K562 (cell line): Measurements from ENCODE around the gene IFT27. TPM values are rescaled to one million over a fixed set of nuclear protein-coding genes. Genes with fewer than 3 reads are reported as not detected.

Experiments
- ATAC-seq: fragments of 200-7000 bp; cut with Tn5 transposase; 3 replicates; pipeline ENCODE4 v1.9.1; 2020; ENCODE audit warnings: moderate library complexity
- BruUV-seq: library from RNA; stranded (reverse); fragments of 400-500 nt; replicated peaks from 2 replicates; lab custom pipeline; 2021; lab: Mats Ljungman, UMichigan
- CTCF ChIA-PET: fragments of 300-600 bp; formaldehyde crosslinking; extraction: SDS; loops from one replicate; lab custom pipeline; 2021; ENCODE audit warnings: low intra/inter-chr PET ratio; lab: Yijun Ruan, JAX
- POLR2A ChIA-PET: fragments of 300-600, 350-650 bp; sonication (Branson Sonifier 250); formaldehyde crosslinking; extraction: SDS; loops from one replicate; lab custom pipeline; 2021; ENCODE audit warnings: antibody characterized with exemption, inconsistent platforms; lab: Yijun Ruan, JAX
- DNase-seq, 4 experiments: peaks; one replicate each; pipeline versions ENCODE4 v3.0.0 to v3.0.0-alpha.2; 2011 to 2018; ENCODE audit warnings: low spot score in 3 of 4, mixed read lengths in 3 of 4; ENCODE audit errors: extremely low read depth in 1 of 4
- FAIRE-seq: peaks from 2 replicates; lab custom pipeline; 2011; peaks lifted over from hg19 to GRCh38; lab: Jason Lieb, UNC
- H2AFZ ChIP-seq: 2 replicates; pipeline ENCODE4 v1.6.0; 2011; ENCODE audit warnings: low read depth, low read length, control low read depth, inconsistent platforms
- H3K27ac ChIP-seq: fragments of 200-600 bp; 3 replicates; pipeline ENCODE4 v1.8.0; 2011; ENCODE audit warnings: low read depth, mild to moderate bottlenecking, control low read depth, inconsistent platforms, low read length, moderate library complexity, mixed read lengths; ENCODE audit errors: extremely low read depth
- H3K27me3 ChIP-seq, 2 experiments: fragments of 300-600 bp in 1 of 2; 2 replicates in 1 of 2; 3 replicates in 1 of 2; pipeline versions ENCODE4 v1.6.0 to v1.8.0; 2011; ENCODE audit warnings: inconsistent platforms in 2 of 2, low read length in 2 of 2, mild to moderate bottlenecking in 1 of 2, mixed read lengths in 1 of 2, moderate library complexity in 1 of 2; ENCODE audit not compliant: control insufficient read depth in 2 of 2, insufficient read depth in 2 of 2
- H3K36me3 ChIP-seq: fragments of 300-600 bp; 3 replicates; pipeline ENCODE4 v1.8.0; 2011; ENCODE audit warnings: mild to moderate bottlenecking, low read length, inconsistent platforms; ENCODE audit not compliant: control insufficient read depth, insufficient read depth
- H3K4me1 ChIP-seq, 2 experiments: fragments of 200-600 bp in 1 of 2; replicated peaks in 1 of 2; 2 replicates in 1 of 2; 3 replicates in 1 of 2; pipeline versions ENCODE4 v1.5.1 to v1.8.0; 2011; ENCODE audit warnings: inconsistent platforms in 2 of 2, low read length in 2 of 2, mild to moderate bottlenecking in 1 of 2, mixed read lengths in 1 of 2, moderate library complexity in 1 of 2; ENCODE audit not compliant: control insufficient read depth in 2 of 2, insufficient read depth in 2 of 2
- H3K4me2 ChIP-seq: 2 replicates; pipeline ENCODE4 v1.6.1; 2011; ENCODE audit warnings: low read length, control low read depth, inconsistent platforms, mixed read lengths; ENCODE audit not compliant: insufficient read depth
- H3K4me3 ChIP-seq: fragments of 200-600 bp; sonication (generic), shearing (Covaris generic); 2 replicates; pipeline ENCODE4 v1.5.1; 2016; ENCODE audit warnings: control low read depth, inconsistent platforms
- H3K79me2 ChIP-seq: fragments of 200-600 bp; 3 replicates; pipeline ENCODE4 v1.8.0; 2011; ENCODE audit warnings: low read length, inconsistent platforms; ENCODE audit not compliant: control insufficient read depth, insufficient read depth
- H3K9ac ChIP-seq, 2 experiments: 2 replicates each; pipeline versions ENCODE4 v1.6.0 to v1.6.1; 2011; ENCODE audit warnings: low read depth in 2 of 2, low read length in 2 of 2, control low read depth in 1 of 2, inconsistent platforms in 1 of 2, mild to moderate bottlenecking in 1 of 2, mixed read lengths in 1 of 2; ENCODE audit not compliant: insufficient read depth in 1 of 2
- H3K9me1 ChIP-seq: one replicate; pipeline ENCODE4 v1.6.0; 2011; ENCODE audit warnings: inconsistent platforms, mild to moderate bottlenecking, low read length, moderate library complexity; ENCODE audit not compliant: control insufficient read depth, insufficient read depth
- H3K9me3 ChIP-seq: replicated peaks from 2 replicates; pipeline ENCODE4 v1.5.1; 2011; ENCODE audit warnings: low read depth, low read length, inconsistent platforms; ENCODE audit not compliant: control insufficient read depth, insufficient read depth
- H4K20me1 ChIP-seq: replicated peaks from 2 replicates; pipeline ENCODE4 v1.6.1; 2011; ENCODE audit warnings: low read length, inconsistent platforms, mixed read lengths; ENCODE audit not compliant: control insufficient read depth, insufficient read depth
- ATF1 ChIP-seq, 2 experiments: fragments of 450-650 bp in 1 of 2; IDR thresholded peaks; 2 replicates each; pipeline ENCODE4 v1.6.1; 2016; ENCODE audit warnings: missing compliant biosample characterization in 1 of 2, missing genetic modification characterization in 1 of 2
- BRD9 ChIP-seq: fragments of 450-650 bp; IDR thresholded peaks from 2 replicates; pipeline ENCODE4 v1.6.1; 2018; ENCODE audit warnings: low read depth; ENCODE audit not compliant: partially characterized antibody
- HDGF ChIP-seq: fragments of 450-650 bp; IDR thresholded peaks from 2 replicates; pipeline ENCODE4 v1.6.1; 2016
- IRF9 ChIP-seq: fragments of 450-650 bp; IDR thresholded peaks from 2 replicates; pipeline ENCODE4 v1.6.1; 2016; ENCODE audit warnings: missing biosample characterization, missing genetic modification characterization
- MLX ChIP-seq, 2 experiments: fragments of 450-650 bp in 1 of 2; sonication (generic) in 1 of 2; formaldehyde crosslinking; conservative IDR thresholded peaks; 2 replicates each; pipeline versions ENCODE4 v1.4.0 to v1.8.1; 2020 to 2022; ENCODE audit warnings: mild to moderate bottlenecking in 1 of 2, missing genetic modification reagents in 1 of 2
- SREBF1 ChIP-seq: fragments of 150-350 bp; IDR thresholded peaks from 2 replicates; pipeline ENCODE4 v1.6.1; 2014; ENCODE audit warnings: antibody characterized with exemption, low read depth, low read length, borderline replicate concordance
- TFAP4 ChIP-seq: sonication (generic); formaldehyde crosslinking; IDR thresholded peaks from 2 replicates; pipeline ENCODE4 v1.8.0; 2022; ENCODE audit warnings: missing genetic modification reagents, mild to moderate bottlenecking, moderate library complexity, borderline replicate concordance
- XRCC4 ChIP-seq: IDR thresholded peaks from one replicate; pipeline ENCODE4 v1.6.1; 2011; ENCODE audit not compliant: insufficient read depth, insufficient read length; ENCODE audit errors: extremely low read depth
- ZBTB12 ChIP-seq: fragments of 250-450 bp; sonication (Bioruptor Pico); IDR thresholded peaks from 2 replicates; pipeline ENCODE4 v1.4.0; 2020
- ZFX ChIP-seq: sonication (generic); formaldehyde crosslinking; IDR thresholded peaks from 2 replicates; pipeline ENCODE4 v1.8.0; 2022; ENCODE audit warnings: mild to moderate bottlenecking, missing genetic modification reagents, moderate library complexity
- ZNF41 ChIP-seq: fragments of 250-450 bp; sonication (Bioruptor Pico); conservative IDR thresholded peaks from 2 replicates; pipeline ENCODE4 v1.4.0; 2020; ENCODE audit warnings: mild to moderate bottlenecking
- WGBS: fragments of 100-300 bp; shearing (Covaris generic); methylation state at CpG from one replicate; pipeline ENCODE4 v1.1.6; 2016; ENCODE audit warnings: low coverage, mixed read lengths; ENCODE audit not compliant: insufficient coverage; ENCODE audit errors: missing lambda C conversion rate; 5-methylcytosine and 5-hydroxymethylcytosine counted together
- in situ Hi-C: fragments of 300-500 bp; cut with MboI; formaldehyde crosslinking; loops from 4 replicates; pipeline ENCODE4 v1.15.0; 2018; ENCODE audit warnings: inconsistent platforms, mixed read lengths
- intact Hi-C: fragments of 100-400 bp; cut with micrococcal nuclease; formaldehyde crosslinking; loops from 2 replicates; pipeline ENCODE4 v1.14.2; 2022
- polyA plus RNA-seq, 8 experiments: library from polyadenylated mRNA; depleted of rRNA in 4 of 8; stranded (reverse) in 5 of 8; unstranded in 3 of 8; fragments of >200 nt; fragmentation: Nextera tagmentation in 2 of 8; fragmentation: Illumina TruSeq in 1 of 8; extraction: Ambion mirVana in 2 of 8; extraction: Trizol in 1 of 8; gene quantifications; 2 replicates each; pipeline versions ENCODE4 v1.2.1 to v1.2.3, GENCODE V29; 2011 to 2014; ENCODE audit warnings: inconsistent platforms in 1 of 8, missing spikeins in 1 of 8
- total RNA-seq, 7 experiments: library from RNA; depleted of rRNA in 6 of 7; stranded (reverse); fragments of >200 nt in 6 of 7; fragmentation: Illumina TruSeq in 2 of 7; extraction: Trizol in 2 of 7; gene quantifications; 2 replicates each; pipeline versions ENCODE4 v1.2.1 to v1.2.3, GENCODE V29; 2011 to 2021; ENCODE audit warnings: low replicate concordance in 1 of 7

IFT27 gene
- total and polyA plus RNA-seq, 9 of the 15 experiments (the other 6 are each of a cell fraction or from before 2014, with no cell fraction given), result 0.01 to 1.4 (median 0.14) TPM; not detected in 1

- no peaks in the 10 kb centered on the region for H3K79me2 ChIP-seq
- CTCF ChIA-PET, result no interaction called here
- H3K27me3 ChIP-seq, result peaks cover 0 to 5% of the 10 kb centered on the region in 2 experiments; a peak in 3 of 5 replicates
These were observed 43.3 kb downstream of the IFT27 start for GRCh38 chr22:36732609-36733008.

More at GRCh38 chr22:36732609-36733008, 43.3 kb downstream of the IFT27 start:
- ATAC-seq (no peak), FAIRE-seq (no peak), DNase-seq (no peak)
- H2AFZ ChIP-seq, result no peak overlapping the region
- intact Hi-C loops (no loop called here), in situ Hi-C loops (no loop called here)
- H3K9me1 ChIP-seq, result no peaks in the 10 kb centered on the region
- H3K9ac ChIP-seq, result no peak overlapping the region
- TF ChIP-seq MLX (CRISPR knock-in tag; conservative IDR thresholded peaks at IDR 0.05) (no peak), HDGF (no peak), SREBF1 (no peak), ZNF41 (CRISPR knock-in tag) (no peak), XRCC4 (no peak), BRD9 (no peak), TFAP4 (no peak), ZFX (CRISPR knock-in tag) (no peak), ZBTB12 (CRISPR knock-in tag) (no peak), ATF1 (CRISPR knock-in tag; IDR thresholded peaks at IDR 0.05) (no peak), ATF1 (tag; IDR thresholded peaks at IDR 0.05) (no peak), IRF9 (tag) (no peak)
- POLR2A ChIA-PET, result no interaction called here
- no peaks in the 10 kb centered on the region for H3K4me1 ChIP-seq
- no peak overlapping the region for H3K27ac ChIP-seq
- no TSS peak for BruUV-seq
- H3K4me2 ChIP-seq, result no peak overlapping the region
- H3K9me3 ChIP-seq, result no peaks in the 10 kb centered on the region
- H3K36me3 ChIP-seq, result no peaks in the 10 kb centered on the region
- no peaks in the 10 kb centered on the region for H4K20me1 ChIP-seq
- no peak overlapping the region for H3K4me3 ChIP-seq
- 0% methylated on average over 1 of the region's 1 CpG for WGBS
